A549 (cell line): Measurements from ENCODE around the gene USP6NL. TPM values are rescaled to one million over a fixed set of nuclear protein-coding genes. Genes with fewer than 3 reads are reported as not detected.

Source experiments
- ATAC-seq, 2 experiments: fragments of 200-7000 bp in 1 of 2; fragments of >200 bp in 1 of 2; cut with Nextera tagmentation in 1 of 2; cut with Tn5 transposase in 1 of 2; 3 replicates each; pipeline versions ENCODE4 v1.8.0 to v1.9.1; 2018 to 2020; ENCODE audit warnings: mild to moderate bottlenecking in 1 of 2, moderate library complexity in 1 of 2
- CTCF ChIA-PET: fragments of 300-600 bp; sonication (Branson Sonifier 250); formaldehyde crosslinking; extraction: SDS; loops from one replicate; lab custom pipeline; 2021; ENCODE audit warnings: antibody characterized with exemption, inconsistent platforms; lab: Yijun Ruan, JAX
- POLR2A ChIA-PET: fragments of 350-600 bp; formaldehyde crosslinking; extraction: SDS; loops from one replicate; lab custom pipeline; 2021; ENCODE audit warnings: antibody characterized with exemption, inconsistent platforms; lab: Yijun Ruan, JAX
- DNase-seq, 2 experiments: peaks; one replicate each; pipeline versions ENCODE4 v3.0.0 to v3.0.0-alpha.2; 2011 to 2016; ENCODE audit warnings: low read depth in 1 of 2, low spot score in 1 of 2
- FAIRE-seq: peaks from 2 replicates; lab custom pipeline; 2011; peaks lifted over from hg19 to GRCh38; lab: Jason Lieb, UNC
- H3K27ac ChIP-seq, 2 experiments: fragments of >200 bp; sonication (Bioruptor Twin); formaldehyde crosslinking; 3 replicates each; pipeline ENCODE4 v1.5.1; 2016 to 2017
- H3K4me1 ChIP-seq: fragments of >200 bp; sonication (Bioruptor Twin); formaldehyde crosslinking; 3 replicates; pipeline ENCODE4 v1.6.1; 2016
- H3K4me2 ChIP-seq: fragments of >200 bp; sonication (Bioruptor Twin); formaldehyde crosslinking; 3 replicates; pipeline ENCODE4 v1.6.1; 2016
- H3K4me3 ChIP-seq: fragments of >200 bp; sonication (Bioruptor Twin); formaldehyde crosslinking; 3 replicates; pipeline ENCODE4 v1.5.1; 2016
- H3K9me3 ChIP-seq: fragments of >200 bp; sonication (Bioruptor Twin); formaldehyde crosslinking; 3 replicates; pipeline ENCODE4 v1.6.1; 2016
- BHLHE40 ChIP-seq: IDR thresholded peaks from 2 replicates; pipeline ENCODE4 v1.6.1; 2012; ENCODE audit warnings: low read depth, low read length, inconsistent platforms
- CBX8 ChIP-seq: fragments of 200-600 bp; sonication (generic); IDR thresholded peaks from 2 replicates; pipeline ENCODE4 v1.6.1; 2016
- CEBPB ChIP-seq, 2 experiments: fragments of >200 bp in 1 of 2; sonication (Bioruptor Twin) in 1 of 2; formaldehyde crosslinking in 1 of 2; IDR thresholded peaks; 2 replicates each; pipeline ENCODE4 v1.6.1; 2012 to 2016
- CHD2 ChIP-seq: fragments of 150-350 bp; IDR thresholded peaks from 2 replicates; pipeline ENCODE4 v1.6.1; 2014; ENCODE audit warnings: low read length; ENCODE audit not compliant: partially characterized antibody
- CHD4 ChIP-seq: fragments of 200-600 bp; sonication (generic); IDR thresholded peaks from 2 replicates; pipeline ENCODE4 v1.6.1; 2016; ENCODE audit warnings: antibody characterized with exemption, mild to moderate bottlenecking, borderline replicate concordance
- ESRRA ChIP-seq: fragments of 150-350 bp; IDR thresholded peaks from 2 replicates; pipeline ENCODE4 v1.6.1; 2014; ENCODE audit warnings: mild to moderate bottlenecking, low read length, borderline replicate concordance
- FOSL2 ChIP-seq, 2 experiments: fragments of 450-650 bp in 1 of 2; fragments of >200 bp in 1 of 2; sonication (Bioruptor Twin) in 1 of 2; formaldehyde crosslinking; IDR thresholded peaks; 2 replicates each; pipeline versions ENCODE4 v1.5.0 to v1.6.1; 2016 to 2020; ENCODE audit warnings: mild to moderate bottlenecking in 1 of 2, moderate library complexity in 1 of 2
- HEYL ChIP-seq: fragments of 250-450 bp; sonication (Bioruptor Pico); IDR thresholded peaks from 2 replicates; pipeline ENCODE4 v1.8.0; 2021; ENCODE audit warnings: mild to moderate bottlenecking, moderate library complexity
- HOXA7 ChIP-seq: fragments of 250-450 bp; sonication (Bioruptor Pico); IDR thresholded peaks from 2 replicates; pipeline ENCODE4 v1.5.0; 2020; ENCODE audit warnings: mild to moderate bottlenecking, moderate library complexity
- JUN ChIP-seq, 2 experiments: fragments of >200 bp; sonication (Bioruptor Twin); formaldehyde crosslinking; IDR thresholded peaks; 2 replicates in 1 of 2; 3 replicates in 1 of 2; pipeline ENCODE4 v1.6.1; 2016 to 2017
- JUNB ChIP-seq: fragments of >200 bp; sonication (Bioruptor Twin); formaldehyde crosslinking; IDR thresholded peaks from 2 replicates; pipeline ENCODE4 v1.6.1; 2016
- MAZ ChIP-seq: fragments of 150-350 bp; IDR thresholded peaks from 2 replicates; pipeline ENCODE4 v1.6.1; 2014; ENCODE audit warnings: antibody characterized with exemption, low read depth, low read length, borderline replicate concordance
- NFE2L2 ChIP-seq: fragments of 150-350 bp; conservative IDR thresholded peaks from 2 replicates; pipeline ENCODE4 v1.6.1; 2014; ENCODE audit warnings: low read length
- POLR2AphosphoS2 ChIP-seq: conservative IDR thresholded peaks from 2 replicates; pipeline ENCODE4 v1.6.1; 2012; ENCODE audit warnings: low read length, improper control_type of control experiment, inconsistent platforms
- RARB ChIP-seq: fragments of 250-450 bp; sonication (Bioruptor Pico); IDR thresholded peaks from 2 replicates; pipeline ENCODE4 v1.8.0; 2021; ENCODE audit warnings: mild to moderate bottlenecking, moderate library complexity
- RFX5 ChIP-seq: fragments of 450-650 bp; IDR thresholded peaks from 2 replicates; pipeline ENCODE4 v1.7.1; 2014; ENCODE audit warnings: antibody characterized with exemption, mild to moderate bottlenecking, moderate library complexity
- RNF2 ChIP-seq: fragments of 200-600 bp; sonication (generic); IDR thresholded peaks from 2 replicates; pipeline ENCODE4 v1.6.1; 2016; ENCODE audit warnings: low read depth, mild to moderate bottlenecking, antibody characterized with exemption, moderate library complexity, borderline replicate concordance
- SREBF2 ChIP-seq: fragments of 450-650 bp; IDR thresholded peaks from 2 replicates; pipeline ENCODE4 v1.6.1; 2014; ENCODE audit warnings: mild to moderate bottlenecking, moderate library complexity
- TP53 ChIP-seq: fragments of 250-450 bp; sonication (Bioruptor Pico); IDR thresholded peaks from 2 replicates; pipeline ENCODE4 v1.5.0; 2021; ENCODE audit warnings: mild to moderate bottlenecking, moderate library complexity
- ZFP36 ChIP-seq: fragments of 450-650 bp; IDR thresholded peaks from 2 replicates; pipeline ENCODE4 v1.6.1; 2014; ENCODE audit warnings: borderline replicate concordance; ENCODE audit not compliant: partially characterized antibody
- ZNF302 ChIP-seq: fragments of 250-450 bp; sonication (Bioruptor Pico); IDR thresholded peaks from 2 replicates; pipeline ENCODE4 v1.9.0; 2021; ENCODE audit warnings: inconsistent platforms, mild to moderate bottlenecking, moderate library complexity
- ZSCAN20 ChIP-seq: fragments of 250-450 bp; sonication (Bioruptor Pico); IDR thresholded peaks from 2 replicates; pipeline ENCODE4 v1.8.0; 2022; ENCODE audit warnings: mild to moderate bottlenecking, moderate library complexity
- WGBS: methylation state at CpG from one replicate; pipeline ENCODE4 v1.1.6; 2017; ENCODE audit errors: missing lambda C conversion rate; 5-methylcytosine and 5-hydroxymethylcytosine counted together
- polyA plus RNA-seq, 4 experiments: library from polyadenylated mRNA; depleted of rRNA in 3 of 4; stranded (reverse); fragments of >200 nt; fragmentation: RNase III in 1 of 4; extraction: RNeasy Plus Mini Kit Qiagen cat#74134 plus additional on column Dnase treatment in 1 of 4; gene quantifications; 2 replicates in 3 of 4; 3 replicates in 1 of 4; pipeline ENCODE4 v1.2.3, GENCODE V29; 2011 to 2017
- TF ChIP-seq, protein P1 (sequence below): fragments of >200 bp; sonication (Bioruptor Twin); formaldehyde crosslinking; IDR thresholded peaks from 3 replicates; pipeline ENCODE4 v1.5.1; 2016
- TF ChIP-seq, protein P2 (sequence below): fragments of >200 bp; sonication (Bioruptor Twin); formaldehyde crosslinking; IDR thresholded peaks from 3 replicates; pipeline ENCODE4 v1.6.1; 2016
- TF ChIP-seq, protein P3 (sequence below): fragments of >200 bp; sonication (Bioruptor Twin); formaldehyde crosslinking; IDR thresholded peaks from 2 replicates; pipeline ENCODE4 v1.6.1; 2016
- TF ChIP-seq, protein P4 (sequence below): fragments of 250-450 bp; sonication (Bioruptor Pico); IDR thresholded peaks from 2 replicates; pipeline ENCODE4 v1.5.0; 2021; ENCODE audit warnings: mild to moderate bottlenecking, moderate library complexity, borderline replicate concordance
- TF ChIP-seq, protein P5 (sequence below): fragments of 450-650 bp; IDR thresholded peaks from 2 replicates; pipeline ENCODE4 v1.6.1; 2014; ENCODE audit warnings: antibody characterized with exemption
- TF ChIP-seq, protein P6 (sequence below): IDR thresholded peaks from 2 replicates; pipeline ENCODE4 v1.6.1; 2012; ENCODE audit warnings: low read depth, borderline replicate concordance

Gene USP6NL
- polyA plus RNA-seq, 2 of the 4 experiments (the other 2 are of a cell fraction) = 10.6 to 18.2 TPM

DNA sequence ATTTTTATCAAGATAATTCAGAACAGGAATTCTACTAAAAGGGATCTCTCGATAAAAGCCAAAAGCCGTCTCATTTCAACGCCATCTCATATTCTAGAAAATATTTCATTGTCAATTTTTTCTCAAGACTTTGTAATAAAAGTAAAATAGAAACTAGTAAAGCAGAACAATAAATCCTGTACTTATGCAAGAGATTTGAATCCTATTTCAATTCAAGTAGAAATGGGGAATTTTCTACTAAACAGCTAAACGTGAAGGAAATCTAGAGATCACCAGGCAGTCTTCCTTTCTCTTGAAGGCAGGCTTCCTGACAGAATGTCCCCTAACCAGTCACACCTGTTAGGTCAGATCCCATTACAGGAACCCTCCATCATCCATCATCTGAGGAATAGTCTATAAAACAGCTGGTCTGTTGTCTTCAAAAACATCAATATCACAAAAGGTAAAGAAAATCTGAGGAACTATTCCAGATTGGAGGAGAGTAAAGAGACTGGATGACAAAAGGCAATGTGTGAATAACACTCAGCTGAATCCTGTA, 23.7 kb downstream of the USP6NL start:
- TF ChIP-seq HOXA7 (CRISPR knock-in tag) = no peak
- TF ChIP-seq ZSCAN20 (CRISPR knock-in tag) = no peak
- no peak for TF ChIP-seq CHD2
- no peak for TF ChIP-seq ZNF302 (CRISPR knock-in tag)
- TF ChIP-seq, protein P1, sequence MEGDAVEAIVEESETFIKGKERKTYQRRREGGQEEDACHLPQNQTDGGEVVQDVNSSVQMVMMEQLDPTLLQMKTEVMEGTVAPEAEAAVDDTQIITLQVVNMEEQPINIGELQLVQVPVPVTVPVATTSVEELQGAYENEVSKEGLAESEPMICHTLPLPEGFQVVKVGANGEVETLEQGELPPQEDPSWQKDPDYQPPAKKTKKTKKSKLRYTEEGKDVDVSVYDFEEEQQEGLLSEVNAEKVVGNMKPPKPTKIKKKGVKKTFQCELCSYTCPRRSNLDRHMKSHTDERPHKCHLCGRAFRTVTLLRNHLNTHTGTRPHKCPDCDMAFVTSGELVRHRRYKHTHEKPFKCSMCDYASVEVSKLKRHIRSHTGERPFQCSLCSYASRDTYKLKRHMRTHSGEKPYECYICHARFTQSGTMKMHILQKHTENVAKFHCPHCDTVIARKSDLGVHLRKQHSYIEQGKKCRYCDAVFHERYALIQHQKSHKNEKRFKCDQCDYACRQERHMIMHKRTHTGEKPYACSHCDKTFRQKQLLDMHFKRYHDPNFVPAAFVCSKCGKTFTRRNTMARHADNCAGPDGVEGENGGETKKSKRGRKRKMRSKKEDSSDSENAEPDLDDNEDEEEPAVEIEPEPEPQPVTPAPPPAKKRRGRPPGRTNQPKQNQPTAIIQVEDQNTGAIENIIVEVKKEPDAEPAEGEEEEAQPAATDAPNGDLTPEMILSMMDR = no peak
- TF ChIP-seq, protein P2, sequence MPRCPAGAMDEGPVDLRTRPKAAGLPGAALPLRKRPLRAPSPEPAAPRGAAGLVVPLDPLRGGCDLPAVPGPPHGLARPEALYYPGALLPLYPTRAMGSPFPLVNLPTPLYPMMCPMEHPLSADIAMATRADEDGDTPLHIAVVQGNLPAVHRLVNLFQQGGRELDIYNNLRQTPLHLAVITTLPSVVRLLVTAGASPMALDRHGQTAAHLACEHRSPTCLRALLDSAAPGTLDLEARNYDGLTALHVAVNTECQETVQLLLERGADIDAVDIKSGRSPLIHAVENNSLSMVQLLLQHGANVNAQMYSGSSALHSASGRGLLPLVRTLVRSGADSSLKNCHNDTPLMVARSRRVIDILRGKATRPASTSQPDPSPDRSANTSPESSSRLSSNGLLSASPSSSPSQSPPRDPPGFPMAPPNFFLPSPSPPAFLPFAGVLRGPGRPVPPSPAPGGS = no peak
- no peak for TF ChIP-seq FOSL2 (IDR thresholded peaks at IDR 0.05)
- no peak for TF ChIP-seq FOSL2 (CRISPR knock-in tag; IDR thresholded peaks at IDR 0.05)
- TF ChIP-seq ESRRA = no peak
- no peak for TF ChIP-seq CEBPB (IDR thresholded peaks at IDR 0.05)
- no peak for TF ChIP-seq JUNB
- TF ChIP-seq CBX8 = no peak
- no peak for TF ChIP-seq NFE2L2
- TF ChIP-seq, protein P3, sequence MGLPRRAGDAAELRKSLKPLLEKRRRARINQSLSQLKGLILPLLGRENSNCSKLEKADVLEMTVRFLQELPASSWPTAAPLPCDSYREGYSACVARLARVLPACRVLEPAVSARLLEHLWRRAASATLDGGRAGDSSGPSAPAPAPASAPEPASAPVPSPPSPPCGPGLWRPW = no peak
- no peak for TF ChIP-seq TP53 (CRISPR knock-in tag)
- no peak for TF ChIP-seq JUN (IDR thresholded peaks at IDR 0.05)
- no peak for TF ChIP-seq POLR2AphosphoS2
- TF ChIP-seq SREBF2 = no peak
- Histone ChIP-seq H3K9me3 (no peaks in the 10 kb centered on the region; the same call in 2 of the 3 replicates), H3K4me3 (no peak overlapping the region), H3K4me2 (no peak overlapping the region), H3K4me1 (no peaks in the 10 kb centered on the region), H3K27ac (no peak overlapping the region)
- ATAC-seq = no peak
- no peak for DNase-seq
- POLR2A ChIA-PET = no interaction called here
- CTCF ChIA-PET = no interaction called here
- WGBS = 90% methylated on average over 4 of the region's 4 CpGs
- FAIRE-seq = no peak

DNA sequence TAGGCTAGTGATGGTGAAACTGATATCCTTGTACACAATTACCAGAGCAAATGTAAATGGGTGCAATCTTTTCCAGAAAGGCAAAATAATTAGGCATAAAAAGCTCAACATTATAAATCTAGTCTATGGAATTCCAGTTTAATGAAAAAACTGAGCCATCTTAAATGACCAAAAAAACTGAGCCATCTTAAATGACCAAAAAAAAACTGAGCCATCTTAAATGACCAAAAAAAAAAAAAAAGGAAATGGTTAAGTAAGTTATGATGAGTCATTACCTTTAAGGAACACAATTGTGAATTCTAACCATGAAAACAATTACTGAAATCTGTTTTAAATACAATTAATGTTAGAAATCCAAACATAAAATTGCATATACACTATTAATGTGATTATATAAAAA, 25.3 kb downstream of the USP6NL start:
- Histone ChIP-seq H3K4me2 (no peak overlapping the region), H3K9me3 (no peaks in the 10 kb centered on the region; the same call in 2 of the 3 replicates), H3K4me1 (no peaks in the 10 kb centered on the region)
- FAIRE-seq = no peak
- no peak for ATAC-seq
- POLR2A ChIA-PET = no interaction called here
- TF ChIP-seq FOSL2 (IDR thresholded peaks at IDR 0.05) (no peak), FOSL2 (CRISPR knock-in tag; IDR thresholded peaks at IDR 0.05) (0 out of 2 replicates have a peak, but pooled peaks have one; percentile 22)
- TF ChIP-seq, protein P4, sequence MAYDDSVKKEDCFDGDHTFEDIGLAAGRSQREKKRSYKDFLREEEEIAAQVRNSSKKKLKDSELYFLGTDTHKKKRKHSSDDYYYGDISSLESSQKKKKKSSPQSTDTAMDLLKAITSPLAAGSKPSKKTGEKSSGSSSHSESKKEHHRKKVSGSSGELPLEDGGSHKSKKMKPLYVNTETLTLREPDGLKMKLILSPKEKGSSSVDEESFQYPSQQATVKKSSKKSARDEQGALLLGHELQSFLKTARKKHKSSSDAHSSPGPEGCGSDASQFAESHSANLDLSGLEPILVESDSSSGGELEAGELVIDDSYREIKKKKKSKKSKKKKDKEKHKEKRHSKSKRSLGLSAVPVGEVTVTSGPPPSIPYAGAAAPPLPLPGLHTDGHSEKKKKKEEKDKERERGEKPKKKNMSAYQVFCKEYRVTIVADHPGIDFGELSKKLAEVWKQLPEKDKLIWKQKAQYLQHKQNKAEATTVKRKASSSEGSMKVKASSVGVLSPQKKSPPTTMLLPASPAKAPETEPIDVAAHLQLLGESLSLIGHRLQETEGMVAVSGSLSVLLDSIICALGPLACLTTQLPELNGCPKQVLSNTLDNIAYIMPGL (CRISPR knock-in tag) = no peak
- TF ChIP-seq, all 56 proteins: peak for 1
- Histone ChIP-seq H3K4me3 (no peak overlapping the region), H3K27ac (no peak overlapping the region)
- DNase-seq = no peak
- CTCF ChIA-PET = no interaction called here

DNA sequence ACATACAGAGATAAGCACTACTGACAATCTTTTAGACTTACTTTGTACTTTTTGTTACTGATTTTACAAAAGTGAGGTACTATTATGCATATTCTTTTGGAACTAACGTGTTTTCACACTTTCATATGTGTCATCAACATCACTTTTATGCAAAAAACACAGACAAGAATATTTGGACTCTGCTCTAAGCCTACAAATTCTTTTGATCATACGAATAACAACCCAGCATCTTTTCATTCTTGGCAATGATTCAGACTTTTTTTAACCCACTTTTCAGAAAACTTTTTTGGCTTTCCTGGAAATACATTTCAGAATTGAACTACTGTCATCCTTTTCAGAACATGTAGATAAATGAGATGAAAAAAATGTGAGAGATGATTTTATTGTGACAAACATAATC, 30.2 kb downstream of the USP6NL start:
- FAIRE-seq = no peak
- no peak for DNase-seq
- Histone ChIP-seq H3K4me1 (peaks cover 3% of the 10 kb centered on the region; the same call in 1 of the 3 replicates), H3K27ac (no peak overlapping the region), H3K4me3 (no peak overlapping the region), H3K9me3 (no peaks in the 10 kb centered on the region; the same call in 2 of the 3 replicates), H3K4me2 (no peak overlapping the region)
- POLR2A ChIA-PET = no interaction called here
- 65% methylated on average over 2 of the region's 2 CpGs for WGBS
- no peak for ATAC-seq
- CTCF ChIA-PET = interaction anchor here (1.0 kb wide), 1 partner anchor 66 kb away, joined by 5 read pairs; no protein-coding TSS in a partner anchor
- no peak for TF ChIP-seq RNF2
- TF ChIP-seq CEBPB (IDR thresholded peaks at IDR 0.05) = no peak
- no peak for TF ChIP-seq MAZ
- TF ChIP-seq RFX5 = no peak
- no peak for TF ChIP-seq RARB (CRISPR knock-in tag)
- TF ChIP-seq CHD4 = no peak
- TF ChIP-seq JUN (IDR thresholded peaks at IDR 0.05) = no peak
- no peak for TF ChIP-seq BHLHE40
- TF ChIP-seq, protein P5, sequence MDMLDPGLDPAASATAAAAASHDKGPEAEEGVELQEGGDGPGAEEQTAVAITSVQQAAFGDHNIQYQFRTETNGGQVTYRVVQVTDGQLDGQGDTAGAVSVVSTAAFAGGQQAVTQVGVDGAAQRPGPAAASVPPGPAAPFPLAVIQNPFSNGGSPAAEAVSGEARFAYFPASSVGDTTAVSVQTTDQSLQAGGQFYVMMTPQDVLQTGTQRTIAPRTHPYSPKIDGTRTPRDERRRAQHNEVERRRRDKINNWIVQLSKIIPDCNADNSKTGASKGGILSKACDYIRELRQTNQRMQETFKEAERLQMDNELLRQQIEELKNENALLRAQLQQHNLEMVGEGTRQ = no peak
- TF ChIP-seq HEYL (CRISPR knock-in tag) = no peak
- TF ChIP-seq JUNB = no peak
- no peak for TF ChIP-seq CBX8
- no peak for TF ChIP-seq ZFP36
- TF ChIP-seq, protein P6, sequence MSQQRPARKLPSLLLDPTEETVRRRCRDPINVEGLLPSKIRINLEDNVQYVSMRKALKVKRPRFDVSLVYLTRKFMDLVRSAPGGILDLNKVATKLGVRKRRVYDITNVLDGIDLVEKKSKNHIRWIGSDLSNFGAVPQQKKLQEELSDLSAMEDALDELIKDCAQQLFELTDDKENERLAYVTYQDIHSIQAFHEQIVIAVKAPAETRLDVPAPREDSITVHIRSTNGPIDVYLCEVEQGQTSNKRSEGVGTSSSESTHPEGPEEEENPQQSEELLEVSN = no peak
